HG03469 (cell line): ENCODE results near the gene TMEM225B.
"Not testable (repeated sequence)": the region's sequence is repeated elsewhere in the genome, so short reads cannot be mapped to it uniquely, and the experiment has no call there.

Source experiments
- ATAC-seq: cut with Tn5 transposase; IDR thresholded peaks from one replicate; pipeline ENCODE4 v1.9.1; 2021; ENCODE audit warnings: mild to moderate bottlenecking, moderate library complexity, moderate number of reproducible peaks; ENCODE audit not compliant: unreplicated experiment

The TMEM225B gene

GRCh38 chr7:99597762-99598501 lies at the start of gene TMEM225B:
Gene TMEM225B, plus strand, starts transcription at chr7:99598267. Its CDS starts 6,122 bp downstream, at chr7:99604389.
- no peak for ATAC-seq

GRCh38 chr7:99549545-99549944 lies 48.5 kb upstream of the TMEM225B start:
- ATAC-seq, result not testable (repeated sequence)

GRCh38 chr7:99551334-99551733 lies 46.7 kb upstream of the TMEM225B start:
- no peak for ATAC-seq

- ATAC-seq, result peak; percentile 78
Observed at GRCh38 chr7:99551767-99552463, 46.2 kb upstream of the TMEM225B start, which contains the start of gene FAM200A. Gene FAM200A, minus strand, starts transcription at chr7:99552114. Its CDS starts 3,707 bp downstream, at chr7:99548407.

- ATAC-seq, result no peak
Observed at GRCh38 chr7:99553039-99553438, 45.0 kb upstream of the TMEM225B start.

- ATAC-seq, result no peak
Observed at GRCh38 chr7:99554939-99555338, 43.1 kb upstream of the TMEM225B start.

- ATAC-seq, result no peak
Observed at GRCh38 chr7:99557196-99557607, 40.9 kb upstream of the TMEM225B start.

- ATAC-seq, result peak; percentile 18
Observed at GRCh38 chr7:99557940-99558305, 40.1 kb upstream of the TMEM225B start.

- peak; percentile 42 for ATAC-seq
Observed at GRCh38 chr7:99558306-99559174, 39.5 kb upstream of the TMEM225B start, which contains the start of gene ZNF655. Gene ZNF655, plus strand, starts transcription at chr7:99558642. Its CDS starts 1,918 bp downstream, at chr7:99560560.

- no peak for ATAC-seq
Observed at GRCh38 chr7:99559175-99559915, 38.7 kb upstream of the TMEM225B start.

- no peak for ATAC-seq
Observed at GRCh38 chr7:99560834-99561736, 37.0 kb upstream of the TMEM225B start.

- no peak for ATAC-seq
Observed at GRCh38 chr7:99561737-99562051, 36.4 kb upstream of the TMEM225B start.

GRCh38 chr7:99562114-99562784 lies 35.8 kb upstream of the TMEM225B start:
- no peak for ATAC-seq

GRCh38 chr7:99562832-99563231 lies 35.2 kb upstream of the TMEM225B start:
- no peak for ATAC-seq

- no peak for ATAC-seq
Observed at GRCh38 chr7:99563650-99564049, 34.4 kb upstream of the TMEM225B start.

GRCh38 chr7:99568770-99569169 lies 29.3 kb upstream of the TMEM225B start:
- not testable (repeated sequence) for ATAC-seq

- ATAC-seq, result no peak
Observed at GRCh38 chr7:99571768-99572167, 26.3 kb upstream of the TMEM225B start.

GRCh38 chr7:99573257-99573656 lies 24.8 kb upstream of the TMEM225B start:
- no peak for ATAC-seq

GRCh38 chr7:99576251-99576650 lies 21.8 kb upstream of the TMEM225B start:
- ATAC-seq, result no peak
